Ishikawa (cell line): ENCODE measurements around the gene NLE1.

Experiments used
- CEBPB ChIP-seq: IDR thresholded peaks from 2 replicates; pipeline ENCODE4 v1.6.1; 2012
- CREB1 ChIP-seq: IDR thresholded peaks from 2 replicates; pipeline ENCODE4 v1.6.1; 2012; ENCODE audit warnings: low read depth
- EGR1 ChIP-seq: IDR thresholded peaks from 2 replicates; pipeline ENCODE4 v1.6.1; 2012
- EP300 ChIP-seq: IDR thresholded peaks from 2 replicates; pipeline ENCODE4 v1.6.1; 2012; ENCODE audit warnings: borderline replicate concordance
- FOXM1 ChIP-seq: IDR thresholded peaks from 2 replicates; pipeline ENCODE4 v1.6.1; 2012; ENCODE audit warnings: low read depth, borderline replicate concordance
- NFIC ChIP-seq: IDR thresholded peaks from 2 replicates; pipeline ENCODE4 v1.6.1; 2012
- RAD21 ChIP-seq: IDR thresholded peaks from 2 replicates; pipeline ENCODE4 v1.6.1; 2012; ENCODE audit warnings: low read depth
- TAF1 ChIP-seq: IDR thresholded peaks from 2 replicates; pipeline ENCODE4 v1.6.1; 2012; ENCODE audit warnings: low read depth, mild to moderate bottlenecking
- TCF12 ChIP-seq: IDR thresholded peaks from 2 replicates; pipeline ENCODE4 v1.6.1; 2012; ENCODE audit warnings: low read depth
- TEAD4 ChIP-seq: IDR thresholded peaks from 2 replicates; pipeline ENCODE4 v1.6.1; 2012
- YY1 ChIP-seq: IDR thresholded peaks from 2 replicates; pipeline ENCODE4 v1.6.1; 2012; ENCODE audit warnings: low read depth
- ZBTB7A ChIP-seq: IDR thresholded peaks from 2 replicates; pipeline ENCODE4 v1.6.1; 2012; ENCODE audit warnings: low read depth
- TF ChIP-seq, protein P1 (sequence below): IDR thresholded peaks from 2 replicates; pipeline ENCODE4 v1.6.1; 2012
- TF ChIP-seq, protein P2 (sequence below): IDR thresholded peaks from 2 replicates; pipeline ENCODE4 v1.6.1; 2012; ENCODE audit warnings: low read depth, mild to moderate bottlenecking
- TF ChIP-seq, protein P3 (sequence below): IDR thresholded peaks from 2 replicates; pipeline ENCODE4 v1.6.1; 2012

Gene NLE1

DNA sequence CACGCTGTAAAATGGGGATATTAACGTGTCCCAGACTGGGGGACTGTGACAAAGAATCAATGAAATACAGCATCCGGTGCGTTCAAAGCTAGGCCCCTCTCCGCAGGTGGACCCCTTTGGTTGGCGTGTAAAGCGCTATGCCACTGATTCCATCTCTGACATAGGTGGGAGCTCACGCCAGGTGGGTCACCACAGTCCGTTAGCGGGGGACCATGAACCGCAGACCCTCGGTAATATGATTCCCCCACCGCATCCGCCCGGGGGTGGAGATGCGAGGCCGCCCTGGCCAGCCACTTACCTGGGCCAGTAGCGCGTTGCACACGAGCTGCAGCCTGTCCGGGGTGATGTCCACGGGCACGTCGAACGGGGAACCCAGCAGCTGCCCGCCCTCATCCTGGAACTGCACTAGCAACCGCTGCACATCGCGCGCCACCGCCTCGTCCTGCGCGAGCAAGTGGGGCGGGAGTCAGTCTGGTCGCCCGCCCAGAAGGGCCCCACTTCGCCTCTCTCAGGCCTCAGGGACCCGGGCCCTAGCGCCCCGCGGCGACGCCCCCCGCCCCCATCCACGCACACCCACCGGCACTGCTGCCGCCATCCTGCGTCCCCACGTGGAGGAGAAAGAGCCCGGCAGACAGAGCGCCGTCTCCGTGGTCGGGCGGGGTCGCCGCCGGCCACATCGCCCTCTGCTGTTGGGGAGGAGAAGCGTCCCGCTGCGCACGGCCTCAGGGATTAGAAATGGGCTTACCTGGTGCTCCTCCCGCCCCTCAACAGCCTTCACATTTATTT lies at the start of gene NLE1:
TSS of gene NLE1 (minus strand) at position 623 of the 786 bp plus-strand sequence. CDS start at position 595, 28 bp downstream.
- TF ChIP-seq, protein P1, sequence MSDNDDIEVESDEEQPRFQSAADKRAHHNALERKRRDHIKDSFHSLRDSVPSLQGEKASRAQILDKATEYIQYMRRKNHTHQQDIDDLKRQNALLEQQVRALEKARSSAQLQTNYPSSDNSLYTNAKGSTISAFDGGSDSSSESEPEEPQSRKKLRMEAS: peak; percentile 99
- TF ChIP-seq EP300: peak; percentile 46; the same call in 1 of the 2 replicates
- TF ChIP-seq, protein P2, sequence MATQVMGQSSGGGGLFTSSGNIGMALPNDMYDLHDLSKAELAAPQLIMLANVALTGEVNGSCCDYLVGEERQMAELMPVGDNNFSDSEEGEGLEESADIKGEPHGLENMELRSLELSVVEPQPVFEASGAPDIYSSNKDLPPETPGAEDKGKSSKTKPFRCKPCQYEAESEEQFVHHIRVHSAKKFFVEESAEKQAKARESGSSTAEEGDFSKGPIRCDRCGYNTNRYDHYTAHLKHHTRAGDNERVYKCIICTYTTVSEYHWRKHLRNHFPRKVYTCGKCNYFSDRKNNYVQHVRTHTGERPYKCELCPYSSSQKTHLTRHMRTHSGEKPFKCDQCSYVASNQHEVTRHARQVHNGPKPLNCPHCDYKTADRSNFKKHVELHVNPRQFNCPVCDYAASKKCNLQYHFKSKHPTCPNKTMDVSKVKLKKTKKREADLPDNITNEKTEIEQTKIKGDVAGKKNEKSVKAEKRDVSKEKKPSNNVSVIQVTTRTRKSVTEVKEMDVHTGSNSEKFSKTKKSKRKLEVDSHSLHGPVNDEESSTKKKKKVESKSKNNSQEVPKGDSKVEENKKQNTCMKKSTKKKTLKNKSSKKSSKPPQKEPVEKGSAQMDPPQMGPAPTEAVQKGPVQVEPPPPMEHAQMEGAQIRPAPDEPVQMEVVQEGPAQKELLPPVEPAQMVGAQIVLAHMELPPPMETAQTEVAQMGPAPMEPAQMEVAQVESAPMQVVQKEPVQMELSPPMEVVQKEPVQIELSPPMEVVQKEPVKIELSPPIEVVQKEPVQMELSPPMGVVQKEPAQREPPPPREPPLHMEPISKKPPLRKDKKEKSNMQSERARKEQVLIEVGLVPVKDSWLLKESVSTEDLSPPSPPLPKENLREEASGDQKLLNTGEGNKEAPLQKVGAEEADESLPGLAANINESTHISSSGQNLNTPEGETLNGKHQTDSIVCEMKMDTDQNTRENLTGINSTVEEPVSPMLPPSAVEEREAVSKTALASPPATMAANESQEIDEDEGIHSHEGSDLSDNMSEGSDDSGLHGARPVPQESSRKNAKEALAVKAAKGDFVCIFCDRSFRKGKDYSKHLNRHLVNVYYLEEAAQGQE: no peak
- TF ChIP-seq, protein P3, sequence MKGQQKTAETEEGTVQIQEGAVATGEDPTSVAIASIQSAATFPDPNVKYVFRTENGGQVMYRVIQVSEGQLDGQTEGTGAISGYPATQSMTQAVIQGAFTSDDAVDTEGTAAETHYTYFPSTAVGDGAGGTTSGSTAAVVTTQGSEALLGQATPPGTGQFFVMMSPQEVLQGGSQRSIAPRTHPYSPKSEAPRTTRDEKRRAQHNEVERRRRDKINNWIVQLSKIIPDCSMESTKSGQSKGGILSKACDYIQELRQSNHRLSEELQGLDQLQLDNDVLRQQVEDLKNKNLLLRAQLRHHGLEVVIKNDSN: peak; percentile 89
- TF ChIP-seq ZBTB7A: peak; percentile 77
- TF ChIP-seq TCF12: peak; percentile 52; the same call in 1 of the 2 replicates
- TF ChIP-seq CEBPB: no peak
- peak; percentile 90 for TF ChIP-seq YY1
- no peak for TF ChIP-seq NFIC
- TF ChIP-seq RAD21: no peak
- TF ChIP-seq CREB1: no peak; the same call in 1 of the 2 replicates
- TF ChIP-seq FOXM1: no peak
- TF ChIP-seq EGR1: no peak
- peak; percentile 96 for TF ChIP-seq TAF1
- 0 out of 2 replicates have a peak, but pooled peaks have one; percentile 6 for TF ChIP-seq TEAD4

DNA sequence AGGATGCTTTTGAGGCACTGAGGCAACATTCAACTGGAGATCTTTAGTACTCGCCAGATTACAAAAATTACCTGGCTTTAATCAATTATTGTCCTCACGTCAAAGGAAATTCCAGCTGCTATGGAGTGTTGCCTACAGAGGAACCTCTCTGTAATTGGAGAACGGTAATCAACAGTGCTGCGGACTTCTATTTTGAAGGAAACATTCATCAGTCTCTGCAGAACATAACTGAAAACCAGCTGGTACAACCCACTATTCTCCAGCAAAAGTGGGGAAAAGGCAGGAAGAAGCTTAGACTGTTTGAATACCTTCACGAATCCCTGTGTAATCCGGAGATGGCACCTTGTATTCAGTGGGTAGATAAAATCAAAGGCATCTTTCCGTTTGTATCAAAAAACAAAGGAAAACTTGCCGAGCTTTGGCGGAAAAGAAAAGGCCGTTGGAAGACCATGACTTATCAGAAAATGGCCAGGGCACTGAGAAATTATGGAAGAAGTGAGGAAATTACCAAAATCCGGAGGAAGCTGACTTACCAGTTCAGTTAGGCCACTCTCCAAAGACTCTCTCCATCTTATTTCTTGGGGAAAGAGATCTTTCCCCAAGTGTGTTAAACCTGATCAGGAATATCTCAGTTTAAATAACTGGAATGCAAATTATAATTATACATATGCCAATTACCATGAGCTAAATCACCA lies 49.0 kb upstream of the NLE1 start:
- no peak for TF ChIP-seq NFIC
- TF ChIP-seq, protein P3: no peak
- TF ChIP-seq TCF12: no peak
- no peak for TF ChIP-seq YY1
- TF ChIP-seq EP300: no peak
- TF ChIP-seq, protein P1: no peak
- no peak for TF ChIP-seq EGR1
- no peak for TF ChIP-seq RAD21
- TF ChIP-seq TAF1: no peak
- no peak for TF ChIP-seq CEBPB
- TF ChIP-seq FOXM1: no peak
- TF ChIP-seq, protein P2: no peak
- no peak for TF ChIP-seq ZBTB7A
- no peak for TF ChIP-seq CREB1
- TF ChIP-seq TEAD4: no peak

DNA sequence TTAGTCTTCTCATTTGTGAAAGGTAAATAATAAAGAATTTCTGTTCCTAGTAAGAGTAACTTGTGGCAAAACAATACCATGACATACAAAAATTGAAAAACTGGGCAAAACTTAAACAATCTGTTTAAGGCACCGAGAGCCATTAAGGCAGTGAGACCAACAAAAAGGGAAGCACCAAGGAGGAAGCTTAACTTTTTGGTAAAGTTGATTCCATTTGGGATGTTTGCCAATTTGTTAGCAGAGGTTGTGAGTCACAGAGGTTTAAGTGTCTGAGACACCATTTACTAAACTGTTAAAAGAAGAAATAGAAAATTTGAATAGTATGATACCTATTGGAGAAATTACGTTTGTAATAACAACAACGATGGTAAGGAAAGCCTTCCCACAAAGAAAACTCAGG lies 47.2 kb upstream of the NLE1 start:
- TF ChIP-seq ZBTB7A (no peak), EGR1 (no peak), CEBPB (no peak), EP300 (no peak), TCF12 (no peak), NFIC (no peak), TAF1 (no peak), RAD21 (no peak), CREB1 (no peak)
- TF ChIP-seq, protein P3: no peak
- TF ChIP-seq, protein P1: no peak
- TF ChIP-seq, protein P2: no peak
